H9 (cell line): ENCODE data around the gene SPATA31D4. TPM values are rescaled to one million over a fixed set of nuclear protein-coding genes. Genes with fewer than 3 reads are reported as not detected.

Experiments used
- DNase-seq: peaks from one replicate; pipeline ENCODE4 v3.0.0-alpha.2; 2017
- H2AFZ ChIP-seq: one replicate; pipeline ENCODE4 v1.6.1; 2013; ENCODE audit warnings: mild to moderate bottlenecking, low read length, control low read depth, moderate library complexity
- H2AK5ac ChIP-seq: 2 replicates; pipeline ENCODE4 v1.6.1; 2013; ENCODE audit warnings: low read length, control low read depth, mixed read lengths; ENCODE audit not compliant: insufficient read length
- H2BK120ac ChIP-seq: one replicate; pipeline ENCODE4 v1.6.1; 2013; ENCODE audit warnings: low read depth, mild to moderate bottlenecking, low read length, control low read depth, inconsistent platforms; ENCODE audit not compliant: poor library complexity, severe bottlenecking
- H2BK12ac ChIP-seq: 2 replicates; pipeline ENCODE4 v1.6.1; 2013; ENCODE audit warnings: low read length, control low read depth, mixed read lengths, low read depth; ENCODE audit not compliant: insufficient read length
- H2BK15ac ChIP-seq: 2 replicates; pipeline ENCODE4 v1.6.1; 2013; ENCODE audit warnings: low read depth, low read length, control low read depth
- H2BK20ac ChIP-seq: one replicate; pipeline ENCODE4 v1.6.1; 2013; ENCODE audit warnings: low read depth, mild to moderate bottlenecking, low read length, control low read depth, inconsistent platforms; ENCODE audit not compliant: poor library complexity, severe bottlenecking
- H2BK5ac ChIP-seq: 2 replicates; pipeline ENCODE4 v1.6.1; 2013; ENCODE audit warnings: low read length, control low read depth, mixed read lengths; ENCODE audit not compliant: insufficient read length
- H3K14ac ChIP-seq: 2 replicates; pipeline ENCODE4 v1.6.1; 2013; ENCODE audit warnings: low read length, control low read depth; ENCODE audit not compliant: insufficient read depth
- H3K18ac ChIP-seq: 2 replicates; pipeline ENCODE4 v1.6.1; 2013; ENCODE audit warnings: low read depth, mild to moderate bottlenecking, mixed read lengths, low read length, control low read depth; ENCODE audit not compliant: insufficient read length
- H3K23ac ChIP-seq: 2 replicates; pipeline ENCODE4 v1.6.1; 2013; ENCODE audit warnings: low read length, control low read depth, mixed read lengths, low read depth; ENCODE audit not compliant: insufficient read length
- H3K23me2 ChIP-seq: 2 replicates; pipeline ENCODE4 v1.6.1; 2013; ENCODE audit warnings: low read depth, mild to moderate bottlenecking, mixed read lengths, low read length, control low read depth; ENCODE audit not compliant: insufficient read length, poor library complexity, severe bottlenecking
- H3K27ac ChIP-seq: 2 replicates; pipeline ENCODE4 v1.5.1; 2013; ENCODE audit warnings: low read length, control low read depth, mixed read lengths, low read depth; ENCODE audit not compliant: insufficient read length
- H3K27me3 ChIP-seq: 2 replicates; pipeline ENCODE4 v1.6.1; 2013; ENCODE audit warnings: low read length, control low read depth, inconsistent platforms; ENCODE audit not compliant: insufficient read depth
- H3K4ac ChIP-seq: 2 replicates; pipeline ENCODE4 v1.6.1; 2013; ENCODE audit warnings: low read depth, mild to moderate bottlenecking, control low read depth, inconsistent platforms, low read length, moderate library complexity
- H3K4me1 ChIP-seq: 2 replicates; pipeline ENCODE4 v1.6.1; 2013; ENCODE audit warnings: low read length, control low read depth, inconsistent platforms; ENCODE audit not compliant: insufficient read depth
- H3K4me2 ChIP-seq: 2 replicates; pipeline ENCODE4 v1.6.1; 2013; ENCODE audit warnings: low read length, control low read depth, mixed read lengths; ENCODE audit not compliant: insufficient read length, insufficient read depth
- H3K56ac ChIP-seq: 2 replicates; pipeline ENCODE4 v1.6.1; 2013; ENCODE audit warnings: low read depth, mild to moderate bottlenecking, mixed read lengths, low read length, control low read depth; ENCODE audit not compliant: insufficient read length
- H3K79me1 ChIP-seq: 2 replicates; pipeline ENCODE4 v1.6.1; 2013; ENCODE audit warnings: low read depth, mild to moderate bottlenecking, moderate library complexity, low read length, control low read depth, inconsistent platforms; ENCODE audit not compliant: insufficient read depth, poor library complexity, severe bottlenecking
- H3K79me2 ChIP-seq: 2 replicates; pipeline ENCODE4 v1.6.1; 2013; ENCODE audit warnings: low read length, control low read depth, inconsistent platforms; ENCODE audit not compliant: insufficient read depth
- H3K9ac ChIP-seq: 2 replicates; pipeline ENCODE4 v1.6.1; 2013; ENCODE audit warnings: low read length, control low read depth, mixed read lengths; ENCODE audit not compliant: insufficient read length; ENCODE audit errors: extremely low read depth
- H3K9me3 ChIP-seq: one replicate; pipeline ENCODE4 v1.6.1; 2013; ENCODE audit warnings: low read depth, low read length, inconsistent platforms; ENCODE audit not compliant: control insufficient read depth
- H3T11ph ChIP-seq: one replicate; pipeline ENCODE4 v1.6.1; 2013; ENCODE audit warnings: mild to moderate bottlenecking, low read length, control low read depth, inconsistent platforms
- H4K20me1 ChIP-seq: one replicate; pipeline ENCODE4 v1.6.1; 2013; ENCODE audit not compliant: control insufficient read depth, insufficient read length, insufficient read depth
- H4K5ac ChIP-seq: 2 replicates; pipeline ENCODE4 v1.6.1; 2013; ENCODE audit warnings: low read depth, mild to moderate bottlenecking, mixed read lengths, low read length, control low read depth; ENCODE audit not compliant: insufficient read length
- H4K8ac ChIP-seq: replicated peaks from 2 replicates; pipeline ENCODE4 v1.6.1; 2013; ENCODE audit warnings: low read length, control low read depth, mixed read lengths, low read depth; ENCODE audit not compliant: insufficient read length
- H4K91ac ChIP-seq: 2 replicates; pipeline ENCODE4 v1.6.1; 2013; ENCODE audit warnings: low read depth, mild to moderate bottlenecking, moderate library complexity, mixed read lengths, low read length, control low read depth; ENCODE audit not compliant: insufficient read length
- H3K27ac Mint-ChIP-seq, 3 experiments: 2 replicates in 2 of 3; 3 replicates in 1 of 3; pipeline ENCODE4 v1.8.0; 2020 to 2021; ENCODE audit warnings: mixed read lengths in 3 of 3, mild to moderate bottlenecking in 1 of 3, moderate library complexity in 1 of 3
- H3K27me3 Mint-ChIP-seq: 2 replicates; pipeline ENCODE4 v1.8.0; 2021; ENCODE audit warnings: low read depth, mild to moderate bottlenecking, moderate library complexity, mixed read lengths
- H3K36me3 Mint-ChIP-seq, 3 experiments: 2 replicates in 2 of 3; 3 replicates in 1 of 3; pipeline ENCODE4 v1.8.0; 2020 to 2021; ENCODE audit warnings: low read depth in 3 of 3, mixed read lengths in 3 of 3; ENCODE audit not compliant: insufficient read depth in 1 of 3
- H3K4me1 Mint-ChIP-seq, 2 experiments: 2 replicates each; pipeline ENCODE4 v1.8.0; 2020; ENCODE audit warnings: mixed read lengths in 2 of 2
- H3K4me3 Mint-ChIP-seq, 2 experiments: 2 replicates in 1 of 2; 3 replicates in 1 of 2; pipeline ENCODE4 v1.8.0; 2020 to 2021; ENCODE audit warnings: mild to moderate bottlenecking in 2 of 2, mixed read lengths in 2 of 2, moderate library complexity in 1 of 2
- H3K9me3 Mint-ChIP-seq, 2 experiments: 2 replicates in 1 of 2; 3 replicates in 1 of 2; pipeline ENCODE4 v1.8.0; 2020; ENCODE audit warnings: mild to moderate bottlenecking in 2 of 2, mixed read lengths in 2 of 2, moderate library complexity in 1 of 2
- CTCF ChIP-seq: fragments of 200-600 bp; sonication (generic); conservative IDR thresholded peaks from 3 replicates; pipeline ENCODE4 v1.8.0; 2021; ENCODE audit warnings: antibody characterized with exemption, mild to moderate bottlenecking
- total RNA-seq: library from RNA; stranded (reverse); gene quantifications from 2 replicates; pipeline ENCODE4 v1.2.1, GENCODE V29; 2021

The SPATA31D4 gene
- total RNA-seq, 1 experiment from 2014 or later, result not detected

- Mint-ChIP-seq H3K4me1 (peaks cover 5% of the 10 kb centered on the region in 2 experiments; a peak in 3 of 4 replicates), H3K36me3 (peaks cover 0 to 1% (median 0%) of the 10 kb centered on the region in 3 experiments; a peak in 1 of 7 replicates), H3K9me3 (no peaks in the 10 kb centered on the region; a peak in 1 of 5 replicates), H3K27me3 (no peaks in the 10 kb centered on the region; the same call in 1 of the 2 replicates), H3K4me3 (no peak overlapping the region), H3K27ac (no peak overlapping the region; a peak in 1 of 7 replicates)
- no peak for TF ChIP-seq CTCF
- Histone ChIP-seq H4K91ac (no peak overlapping the region), H4K8ac (no peak overlapping the region), H3K27ac (no peak overlapping the region), H3K79me2 (no peaks in the 10 kb centered on the region), H2AFZ (no peak overlapping the region), H3K23ac (no peak overlapping the region), H2AK5ac (no peak overlapping the region), H2BK20ac (no peak overlapping the region), H3K56ac (no peak overlapping the region), H3K9me3 (no peaks in the 10 kb centered on the region), H3K9ac (no peak overlapping the region), H3T11ph (no peak overlapping the region), H3K18ac (no peak overlapping the region), H3K23me2 (no peaks in the 10 kb centered on the region), H3K4me1 (no peaks in the 10 kb centered on the region), H2BK15ac (no peak overlapping the region), H2BK12ac (no peak overlapping the region), H3K27me3 (no peaks in the 10 kb centered on the region), H4K20me1 (no peaks in the 10 kb centered on the region), H2BK5ac (no peak overlapping the region), H2BK120ac (no peak overlapping the region), H3K4ac (no peak overlapping the region), H3K4me2 (no peak overlapping the region), H3K79me1 (no peaks in the 10 kb centered on the region), H4K5ac (no peak overlapping the region), H3K14ac (no peak overlapping the region)
- DNase-seq, result no peak
These were observed 52.3 kb downstream of the SPATA31D4 start for GRCh38 chr9:81980568-81980967.
